C1 segment of cervical spinal cord (tissue), 14 donors: ENCODE measurements around the gene FJX1.

Experiments
- DNase-seq, 14 donors: peaks; one replicate each; lab custom pipeline; 2025; lab: John Stamatoyannopoulos, UW

The FJX1 gene

GRCh38 chr11:35605706-35606105, 12.6 kb upstream of the FJX1 start:
- peak in 11 of 14 donors; percentile 14 to 78 (median 54) for DNase-seq

GRCh38 chr11:35606206-35606605, 12.1 kb upstream of the FJX1 start:
- no peak for DNase-seq

GRCh38 chr11:35608502-35608901, 9.8 kb upstream of the FJX1 start:
- DNase-seq, result no peak

- DNase-seq, result no peak
Measured at GRCh38 chr11:35609656-35610055, 8.6 kb upstream of the FJX1 start.

GRCh38 chr11:35610631-35611030, 7.6 kb upstream of the FJX1 start:
- DNase-seq, result no peak

- no peak for DNase-seq
Measured at GRCh38 chr11:35611741-35612140, 6.5 kb upstream of the FJX1 start.

GRCh38 chr11:35614939-35615569, 3.2 kb upstream of the FJX1 start:
- no peak for DNase-seq

- peak in 11 of 14 donors; percentile 8 to 58 (median 33) for DNase-seq
Measured at GRCh38 chr11:35615921-35616900, 2.0 kb upstream of the FJX1 start.

- no peak for DNase-seq
Measured at GRCh38 chr11:35617316-35617686, 959 bp upstream of the FJX1 start.

GRCh38 chr11:35618497-35619115, 346 bp downstream of the FJX1 start:
- DNase-seq, result peak in 3 of 14 donors; percentile 26 to 60 (median 47)

GRCh38 chr11:35619116-35619854, 1.0 kb downstream of the FJX1 start:
- peak in 9 of 14 donors; percentile 8 to 76 (median 47) for DNase-seq

GRCh38 chr11:35619855-35620640, 1.8 kb downstream of the FJX1 start:
- peak in 8 of 14 donors; percentile 8 to 68 (median 37) for DNase-seq

- no peak for DNase-seq
Measured at GRCh38 chr11:35620795-35621194, 2.5 kb downstream of the FJX1 start.

- no peak for DNase-seq
Measured at GRCh38 chr11:35621620-35622019, 3.4 kb downstream of the FJX1 start.

GRCh38 chr11:35622070-35622469, 3.8 kb downstream of the FJX1 start:
- DNase-seq, result no peak

- DNase-seq, result no peak
Measured at GRCh38 chr11:35623621-35624168, 5.4 kb downstream of the FJX1 start.

- no peak for DNase-seq
Measured at GRCh38 chr11:35624316-35624715, 6.1 kb downstream of the FJX1 start.

- DNase-seq, result no peak
Measured at GRCh38 chr11:35624781-35625180, 6.5 kb downstream of the FJX1 start.

GRCh38 chr11:35626501-35626900, 8.2 kb downstream of the FJX1 start:
- DNase-seq, result no peak

- DNase-seq, result no peak
Measured at GRCh38 chr11:35629511-35629910, 11.3 kb downstream of the FJX1 start.
